Measurements from ENCODE around the gene TMEM30A.

The TMEM30A gene

GRCh38 chr6:75285283-75285639 lies 669 bp upstream of the TMEM30A start:
- H3K4me3 ChIP-seq (ENCODE audit: low read depth, low read length) = peak overlapping the region; percentile 90
- TF ChIP-seq, protein P1, sequence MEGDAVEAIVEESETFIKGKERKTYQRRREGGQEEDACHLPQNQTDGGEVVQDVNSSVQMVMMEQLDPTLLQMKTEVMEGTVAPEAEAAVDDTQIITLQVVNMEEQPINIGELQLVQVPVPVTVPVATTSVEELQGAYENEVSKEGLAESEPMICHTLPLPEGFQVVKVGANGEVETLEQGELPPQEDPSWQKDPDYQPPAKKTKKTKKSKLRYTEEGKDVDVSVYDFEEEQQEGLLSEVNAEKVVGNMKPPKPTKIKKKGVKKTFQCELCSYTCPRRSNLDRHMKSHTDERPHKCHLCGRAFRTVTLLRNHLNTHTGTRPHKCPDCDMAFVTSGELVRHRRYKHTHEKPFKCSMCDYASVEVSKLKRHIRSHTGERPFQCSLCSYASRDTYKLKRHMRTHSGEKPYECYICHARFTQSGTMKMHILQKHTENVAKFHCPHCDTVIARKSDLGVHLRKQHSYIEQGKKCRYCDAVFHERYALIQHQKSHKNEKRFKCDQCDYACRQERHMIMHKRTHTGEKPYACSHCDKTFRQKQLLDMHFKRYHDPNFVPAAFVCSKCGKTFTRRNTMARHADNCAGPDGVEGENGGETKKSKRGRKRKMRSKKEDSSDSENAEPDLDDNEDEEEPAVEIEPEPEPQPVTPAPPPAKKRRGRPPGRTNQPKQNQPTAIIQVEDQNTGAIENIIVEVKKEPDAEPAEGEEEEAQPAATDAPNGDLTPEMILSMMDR (IDR thresholded peaks at IDR 0.05; ENCODE audit: borderline replicate concordance, insufficient read depth, low read depth, low read length) = no peak

DNA sequence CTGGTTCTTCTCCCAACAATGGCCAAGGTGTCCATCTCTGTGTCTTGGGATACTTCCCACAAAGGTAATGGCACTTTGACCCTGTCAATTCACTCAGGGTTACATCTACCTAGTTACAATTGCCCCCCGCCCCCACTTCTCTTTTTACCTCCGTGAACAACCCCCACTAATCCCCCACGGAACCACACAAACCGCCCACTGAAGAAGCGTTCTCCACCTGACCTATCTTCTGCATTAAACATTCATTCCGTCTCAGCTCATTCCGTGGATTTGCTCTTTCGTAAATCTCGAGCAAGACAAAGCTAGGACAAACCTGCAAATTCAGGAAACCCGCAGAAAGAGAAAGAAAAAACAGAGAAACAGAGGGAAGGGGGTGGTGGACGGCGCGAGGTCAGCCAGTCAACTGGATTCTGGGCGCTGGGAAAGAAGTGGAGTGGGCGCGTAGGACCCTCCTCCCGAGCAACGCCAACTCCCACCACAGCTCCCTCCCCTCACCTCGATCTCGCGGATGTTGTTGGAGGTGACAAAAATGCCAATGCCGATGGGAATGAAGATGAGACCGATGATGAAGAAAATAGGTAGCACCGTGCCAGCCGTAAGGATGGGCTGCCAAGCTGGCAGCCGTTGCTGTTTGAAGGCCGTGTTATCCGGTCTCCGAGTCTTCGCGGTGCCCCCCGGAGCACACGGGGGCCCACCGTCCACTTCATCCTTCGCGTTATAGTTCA lies 523 bp downstream of the TMEM30A start:
- H3K4me3 ChIP-seq (ENCODE audit: low read depth, low read length) = peak overlapping the region; percentile 90
- TF ChIP-seq, protein P1 (IDR thresholded peaks at IDR 0.05; ENCODE audit: borderline replicate concordance, insufficient read depth, low read depth, low read length) = no peak

DNA sequence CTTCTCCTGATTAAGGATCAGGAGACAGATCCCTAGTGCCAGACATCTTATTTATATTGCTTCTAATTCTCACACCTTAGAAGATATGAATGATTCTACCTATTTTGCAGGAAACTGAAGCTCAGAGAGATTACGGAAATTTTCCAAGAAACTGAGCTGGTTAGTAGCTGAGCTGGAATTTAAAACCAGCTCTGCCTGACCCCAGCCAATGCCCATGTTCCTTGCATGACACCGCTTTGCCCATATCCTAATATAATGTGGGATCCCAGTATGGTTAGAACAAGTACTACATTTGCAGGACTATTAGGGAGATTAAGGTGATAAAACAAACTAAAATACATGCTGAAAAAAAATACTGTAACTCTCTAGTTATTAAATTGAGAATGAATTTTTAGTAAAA lies 1.9 kb downstream of the TMEM30A start:
- TF ChIP-seq, protein P1 (IDR thresholded peaks at IDR 0.05; ENCODE audit: borderline replicate concordance, insufficient read depth, low read depth, low read length) = no peak
- peak overlapping the region; percentile 13 for H3K4me3 ChIP-seq (ENCODE audit: low read depth, low read length)

DNA sequence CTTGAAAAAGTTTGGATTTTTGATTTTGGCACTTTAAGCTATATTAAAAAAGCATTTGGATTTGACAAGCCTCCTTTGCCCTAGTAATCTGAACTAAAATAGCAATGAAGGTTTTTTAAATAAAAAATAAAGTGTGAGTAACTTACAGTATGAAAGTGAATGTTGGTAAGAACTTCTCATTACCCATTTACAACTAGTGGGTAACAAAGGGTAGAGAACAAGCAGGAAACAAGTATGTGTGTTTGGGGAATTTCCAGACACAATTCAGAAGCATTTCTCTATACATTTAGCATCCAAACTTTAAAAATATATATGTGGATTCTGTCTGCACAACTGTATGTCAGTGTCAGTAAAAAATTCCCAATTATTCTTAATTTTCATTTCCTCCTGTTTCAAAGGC lies 2.9 kb downstream of the TMEM30A start:
- TF ChIP-seq, protein P1 (IDR thresholded peaks at IDR 0.05; ENCODE audit: borderline replicate concordance, insufficient read depth, low read depth, low read length) = no peak
- no peak overlapping the region for H3K4me3 ChIP-seq (ENCODE audit: low read depth, low read length)

GRCh38 chr6:75280131-75280855 lies 4.3 kb downstream of the TMEM30A start:
- no peak overlapping the region for H3K4me3 ChIP-seq (ENCODE audit: low read depth, low read length)
- TF ChIP-seq, protein P1 (IDR thresholded peaks at IDR 0.05; ENCODE audit: borderline replicate concordance, insufficient read depth, low read depth, low read length) = no peak

DNA sequence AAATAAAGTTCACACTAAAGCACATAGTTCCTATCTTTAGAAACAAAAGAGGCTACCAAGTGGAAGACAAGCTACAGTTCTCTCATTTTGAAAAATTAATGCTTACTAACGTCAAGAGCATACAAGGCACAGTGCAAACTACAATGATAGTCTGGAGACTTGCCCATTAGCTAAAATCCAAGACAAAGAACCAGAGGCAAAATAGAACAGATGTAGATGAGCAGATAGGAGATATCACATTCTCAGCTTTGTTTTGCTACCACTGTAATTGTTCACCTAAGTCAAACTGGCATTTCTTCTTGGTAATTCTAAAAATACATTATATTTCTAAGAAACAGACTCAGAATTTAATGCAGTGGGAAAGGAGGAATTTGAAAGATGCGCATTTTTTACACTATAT lies 5.2 kb downstream of the TMEM30A start:
- no peak overlapping the region for H3K4me3 ChIP-seq (ENCODE audit: low read depth, low read length)
- TF ChIP-seq, protein P1 (IDR thresholded peaks at IDR 0.05; ENCODE audit: borderline replicate concordance, insufficient read depth, low read depth, low read length) = no peak
